Esophagus muscularis mucosa (tissue), 4 donors: ENCODE data around the gene P2RX7. TPM values are rescaled to one million over a fixed set of nuclear protein-coding genes. Genes with fewer than 3 reads are reported as not detected.
A peak's percentile ranks its signal among the peaks of the same experiment; 100 is the strongest.

Experiments
- DNase-seq: peaks from one replicate; pipeline ENCODE4 v3.0.0-alpha.2; 2017; ENCODE audit errors: extremely low spot score
- H3K27ac ChIP-seq, 4 donors: fragments of 200-600 bp; sonication (generic); replicated peaks in 1 of 4; 1 replicate in 3 of 4; 2 replicates in 1 of 4; pipeline ENCODE4 v1.5.1; 2016 to 2019; ENCODE audit warnings: mild to moderate bottlenecking in 1 of 4
- H3K27me3 ChIP-seq, 4 donors: fragments of 200-600 bp; sonication (generic); one replicate each; pipeline versions ENCODE4 v1.5.1 to v1.6.0; 2016 to 2019
- H3K36me3 ChIP-seq, 4 donors: fragments of 200-600 bp; sonication (generic); one replicate each; pipeline ENCODE4 v1.5.1; 2016 to 2019
- H3K4me1 ChIP-seq, 4 donors: fragments of 200-600 bp; sonication (generic); one replicate each; pipeline ENCODE4 v1.5.1; 2016 to 2019
- H3K4me3 ChIP-seq, 4 donors: fragments of 200-600 bp; sonication (generic); 1 replicate in 2 of 4; 2 replicates in 2 of 4; pipeline ENCODE4 v1.5.1; 2016 to 2019; ENCODE audit warnings: mild to moderate bottlenecking in 4 of 4, moderate library complexity in 1 of 4
- H3K9me3 ChIP-seq, 4 donors: fragments of 200-600 bp; sonication (generic); 1 replicate in 3 of 4; 2 replicates in 1 of 4; pipeline ENCODE4 v1.5.1; 2016 to 2019
- CTCF ChIP-seq, 3 experiments: fragments of 200-600 bp in 2 of 3; fragments of 450-650 bp in 1 of 3; sonication (generic) in 2 of 3; IDR thresholded peaks; one replicate each; pipeline ENCODE4 v1.5.1; 2017 to 2019; ENCODE audit warnings: antibody characterized with exemption in 3 of 3, mild to moderate bottlenecking in 2 of 3, moderate library complexity in 1 of 3
- EP300 ChIP-seq: sonication (generic); formaldehyde crosslinking; IDR thresholded peaks from one replicate; pipeline ENCODE4 v1.6.1; 2017; ENCODE audit warnings: antibody characterized with exemption
- POLR2A ChIP-seq: fragments of 450-650 bp; IDR thresholded peaks from one replicate; pipeline ENCODE4 v1.6.1; 2017; ENCODE audit warnings: antibody characterized with exemption, moderate library complexity, mild to moderate bottlenecking, low read depth
- POLR2AphosphoS5 ChIP-seq, 2 donors: sonication (generic); formaldehyde crosslinking; IDR thresholded peaks; one replicate each; pipeline ENCODE4 v1.6.1; 2017; ENCODE audit warnings: antibody characterized with exemption in 2 of 2
- WGBS: methylation state at CpG from one replicate; pipeline ENCODE4 v1.1.5; 2018; 5-methylcytosine and 5-hydroxymethylcytosine counted together
- intact Hi-C: fragments of 100-400 bp; cut with DNase I; formaldehyde crosslinking; loops from one replicate; pipeline ENCODE4 v1.15.1; 2023
- total RNA-seq, 4 donors: library from RNA; depleted of rRNA; stranded (reverse); fragments of >200 nt; gene quantifications; one replicate each; pipeline versions ENCODE4 v1.1.0 to v1.2.1, GENCODE V29; 2016

P2RX7 gene
- total RNA-seq, 4 donors from 2014 or later, result 1.5 to 4.3 (median 2.7) TPM

- H3K36me3 ChIP-seq, result peaks cover under 1 to 15% (median 8%) of the 10 kb centered on the region in 4 donors
- no peak for DNase-seq
- H3K4me1 ChIP-seq, result peaks cover 19 to 35% (median 25%) of the 10 kb centered on the region in 4 donors
- H3K4me3 ChIP-seq, result no peak overlapping the region
- intact Hi-C loops, result no loop called here
- TF ChIP-seq POLR2A, result no peak
- TF ChIP-seq CTCF (IDR thresholded peaks at IDR 0.05), result no peak
- TF ChIP-seq POLR2AphosphoS5 (IDR thresholded peaks at IDR 0.05), result no peak
- no peak for TF ChIP-seq EP300
- 90% methylated on average over 5 of the region's 5 CpGs for WGBS
- no peaks in the 10 kb centered on the region for H3K9me3 ChIP-seq
- H3K27me3 ChIP-seq, result no peaks in the 10 kb centered on the region
- no peak overlapping the region for H3K27ac ChIP-seq
Measured at GRCh38 chr12:121212875-121213274, 80.2 kb downstream of the P2RX7 start.

DNA sequence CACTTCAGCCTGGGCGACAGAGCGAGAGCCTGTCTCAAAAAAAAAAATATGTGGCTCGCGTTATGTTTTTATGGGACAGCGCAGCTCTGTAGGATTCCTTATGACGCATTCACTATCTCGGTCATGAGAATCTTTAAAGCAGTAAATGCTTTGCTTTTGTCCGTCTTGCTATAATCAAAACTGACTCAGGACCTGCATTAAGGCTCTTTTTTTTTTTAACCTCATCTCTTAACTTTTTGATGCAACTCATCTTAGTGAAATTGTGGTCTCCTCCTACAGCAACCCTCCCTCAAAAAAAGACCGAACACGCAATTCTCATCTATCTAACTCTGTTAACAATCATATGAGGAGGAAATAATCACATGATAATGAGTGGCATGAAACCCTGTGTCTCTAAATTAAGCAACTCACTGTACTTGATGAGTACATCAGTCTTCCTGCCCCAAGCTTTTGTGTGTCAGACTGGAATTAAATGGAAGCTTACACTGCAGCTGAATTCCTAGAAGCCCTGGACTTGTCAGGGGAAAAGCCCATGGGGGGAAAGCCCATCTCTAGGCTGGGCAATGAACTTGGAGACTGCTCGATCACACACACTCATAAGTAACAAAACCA is 81.6 kb downstream of the P2RX7 start:
- peaks cover 5 to 29% (median 21%) of the 10 kb centered on the region in 4 donors for H3K36me3 ChIP-seq
- no peak overlapping the region for H3K4me3 ChIP-seq
- no peaks in the 10 kb centered on the region for H3K27me3 ChIP-seq
- peaks cover 19 to 33% (median 22%) of the 10 kb centered on the region in 4 donors for H3K4me1 ChIP-seq
- intact Hi-C loops, result no loop called here
- peak overlapping the region; percentile 37 to 56 (median 43) for H3K27ac ChIP-seq
- 76% methylated on average over 11 of the region's 11 CpGs for WGBS
- no peaks in the 10 kb centered on the region for H3K9me3 ChIP-seq
- no peak for TF ChIP-seq CTCF (IDR thresholded peaks at IDR 0.05)
- no peak for TF ChIP-seq POLR2A
- no peak for TF ChIP-seq EP300
- TF ChIP-seq POLR2AphosphoS5 (IDR thresholded peaks at IDR 0.05), result no peak
- DNase-seq, result no peak

- no peak for DNase-seq
- Histone ChIP-seq H3K27me3 (no peaks in the 10 kb centered on the region), H3K9me3 (no peaks in the 10 kb centered on the region), H3K27ac (peak overlapping the region; percentile 37 to 56 (median 43)), H3K36me3 (peaks cover 5 to 30% (median 22%) of the 10 kb centered on the region in 4 donors), H3K4me3 (no peak overlapping the region), H3K4me1 (peaks cover 18 to 31% (median 19%) of the 10 kb centered on the region in 4 donors)
- WGBS, result 68% methylated on average over 12 of the region's 14 CpGs
- TF ChIP-seq CTCF (IDR thresholded peaks at IDR 0.05), result no peak
- TF ChIP-seq POLR2A, result no peak
- TF ChIP-seq EP300, result no peak
- no peak for TF ChIP-seq POLR2AphosphoS5 (IDR thresholded peaks at IDR 0.05)
- intact Hi-C loops, result no loop called here
Measured at GRCh38 chr12:121214855-121215745, 82.4 kb downstream of the P2RX7 start.

DNA sequence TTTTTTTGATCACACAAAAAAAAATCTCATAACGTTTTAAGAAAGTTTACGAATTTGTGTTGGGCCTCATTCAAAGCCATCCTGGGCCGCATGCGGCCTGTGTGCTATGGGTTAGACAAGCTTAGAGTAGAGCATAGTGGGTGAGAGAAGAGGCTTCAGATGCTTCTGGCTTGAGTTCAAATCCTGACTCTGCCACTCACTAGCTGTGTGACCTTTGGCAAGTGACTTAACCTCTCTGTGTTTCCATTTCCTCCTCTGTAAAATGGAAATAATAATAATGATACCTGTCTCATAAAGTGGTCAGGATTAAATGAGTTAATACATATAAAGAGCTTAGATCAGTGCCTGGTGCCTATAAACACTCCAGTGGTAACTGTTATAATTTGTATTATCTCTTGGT is 83.4 kb downstream of the P2RX7 start:
- no peak for DNase-seq
- peaks cover 11 to 23% (median 13%) of the 10 kb centered on the region in 4 donors for H3K4me1 ChIP-seq
- H3K4me3 ChIP-seq, result no peak overlapping the region
- TF ChIP-seq POLR2A (no peak), POLR2AphosphoS5 (IDR thresholded peaks at IDR 0.05) (no peak), EP300 (no peak), CTCF (IDR thresholded peaks at IDR 0.05) (no peak)
- H3K36me3 ChIP-seq, result peaks cover 5 to 39% (median 25%) of the 10 kb centered on the region in 4 donors
- 91% methylated on average over 4 of the region's 4 CpGs for WGBS
- intact Hi-C loops, result no loop called here
- H3K27ac ChIP-seq, result no peak overlapping the region
- no peaks in the 10 kb centered on the region for H3K9me3 ChIP-seq
- H3K27me3 ChIP-seq, result no peaks in the 10 kb centered on the region
